Natural killer cell (primary cell): Measurements from ENCODE around the gene FBP1. TPM values are rescaled to one million over a fixed set of nuclear protein-coding genes. Genes with fewer than 3 reads are reported as not detected.
"Not testable (repeated sequence)": the region's sequence is repeated elsewhere in the genome, so short reads cannot be mapped to it uniquely, and the experiment has no call there.

Experiments
- ATAC-seq, 3 donors: fragments of 150-1000 bp in 2 of 3; fragments of 200-7000 bp in 1 of 3; cut with Tn5 transposase; 1 replicate in 1 of 3; 2 replicates in 2 of 3; pipeline ENCODE4 v1.10.0; 2021; ENCODE audit warnings: mild to moderate bottlenecking in 2 of 3, moderate library complexity in 2 of 3
- DNase-seq, 2 donors: peaks; one replicate each; pipeline versions ENCODE4 v3.0.0 to v3.0.0-alpha.2; 2013 to 2021; ENCODE audit warnings: mixed read lengths in 1 of 2
- H3K27ac ChIP-seq: one replicate; pipeline ENCODE4 v1.5.1; 2013; ENCODE audit warnings: mild to moderate bottlenecking, low read length
- H3K27me3 ChIP-seq: one replicate; pipeline ENCODE4 v1.6.1; 2013; ENCODE audit warnings: low read length; ENCODE audit not compliant: control insufficient read depth, insufficient read depth
- H3K36me3 ChIP-seq: one replicate; pipeline ENCODE4 v1.6.1; 2013; ENCODE audit warnings: low read length; ENCODE audit not compliant: control insufficient read depth, insufficient read depth
- H3K4me1 ChIP-seq: one replicate; pipeline ENCODE4 v1.6.1; 2013; ENCODE audit warnings: low read length; ENCODE audit not compliant: control insufficient read depth, insufficient read depth
- H3K4me3 ChIP-seq: one replicate; pipeline ENCODE4 v1.5.1; 2013; ENCODE audit warnings: low read length
- H3K9me3 ChIP-seq: one replicate; pipeline ENCODE4 v1.6.1; 2013; ENCODE audit warnings: low read length; ENCODE audit not compliant: control insufficient read depth, insufficient read depth
- H3K27ac Mint-ChIP-seq, 2 donors: one replicate each; pipeline ENCODE4 v1.8.0; 2022; ENCODE audit warnings: mild to moderate bottlenecking in 2 of 2, mixed read lengths in 2 of 2, moderate library complexity in 1 of 2
- H3K27me3 Mint-ChIP-seq, 2 donors: one replicate each; pipeline ENCODE4 v1.8.0; 2022; ENCODE audit warnings: low read depth in 2 of 2, mixed read lengths in 2 of 2
- H3K36me3 Mint-ChIP-seq: one replicate; pipeline ENCODE4 v1.8.0; 2022; ENCODE audit warnings: mixed read lengths
- H3K4me1 Mint-ChIP-seq, 2 donors: one replicate each; pipeline ENCODE4 v1.8.0; 2022; ENCODE audit warnings: mixed read lengths in 2 of 2
- H3K4me3 Mint-ChIP-seq: one replicate; pipeline ENCODE4 v1.8.0; 2022; ENCODE audit warnings: mild to moderate bottlenecking, moderate library complexity, mixed read lengths
- H3K9me3 Mint-ChIP-seq, 2 donors: one replicate each; pipeline ENCODE4 v1.8.0; 2022; ENCODE audit warnings: mixed read lengths in 2 of 2
- CTCF ChIP-seq: fragments of 200-600 bp; IDR thresholded peaks from one replicate; pipeline ENCODE4 v1.8.0; 2022; ENCODE audit warnings: antibody characterized with exemption
- WGBS: methylation state at CpG from one replicate; pipeline ENCODE4 v1.1.7; 2013; ENCODE audit warnings: missing lambda C conversion rate; ENCODE audit not compliant: insufficient coverage; 5-methylcytosine and 5-hydroxymethylcytosine counted together
- intact Hi-C: fragments of 100-400 bp; cut with micrococcal nuclease; formaldehyde crosslinking; loops from one replicate; pipeline ENCODE4 v1.14.2; 2022
- total RNA-seq, 4 donors: library from RNA; stranded (reverse); fragments of 120-200 nt in 1 of 4; gene quantifications; one replicate each; pipeline versions ENCODE4 v1.2.3 to v1.2.4, GENCODE V29; 2013 to 2022

Gene FBP1
- total RNA-seq, 3 donors from 2014 or later (not counting 1 experiment from before 2014, with no cell fraction given): 14.0 to 17.0 (median 15.5) TPM

- H3K9me3 ChIP-seq: no peaks in the 10 kb centered on the region
- TF ChIP-seq CTCF: no peak
- H3K36me3 ChIP-seq: no peaks in the 10 kb centered on the region
- ATAC-seq (no peak), DNase-seq (no peak)
- Mint-ChIP-seq H3K9me3 (no peaks in the 10 kb centered on the region), H3K4me1 (no peaks in the 10 kb centered on the region), H3K4me3 (no peak overlapping the region), H3K27me3 (peaks cover 3 to 7% of the 10 kb centered on the region in 2 donors), H3K36me3 (no peaks in the 10 kb centered on the region), H3K27ac (no peak overlapping the region)
- no peak overlapping the region for H3K27ac ChIP-seq
- no peak overlapping the region for H3K4me3 ChIP-seq
- no peaks in the 10 kb centered on the region for H3K27me3 ChIP-seq
- intact Hi-C loops: no loop called here
- H3K4me1 ChIP-seq: no peaks in the 10 kb centered on the region
Observed at GRCh38 chr9:94566550-94566949, 72.8 kb downstream of the FBP1 start.

DNA sequence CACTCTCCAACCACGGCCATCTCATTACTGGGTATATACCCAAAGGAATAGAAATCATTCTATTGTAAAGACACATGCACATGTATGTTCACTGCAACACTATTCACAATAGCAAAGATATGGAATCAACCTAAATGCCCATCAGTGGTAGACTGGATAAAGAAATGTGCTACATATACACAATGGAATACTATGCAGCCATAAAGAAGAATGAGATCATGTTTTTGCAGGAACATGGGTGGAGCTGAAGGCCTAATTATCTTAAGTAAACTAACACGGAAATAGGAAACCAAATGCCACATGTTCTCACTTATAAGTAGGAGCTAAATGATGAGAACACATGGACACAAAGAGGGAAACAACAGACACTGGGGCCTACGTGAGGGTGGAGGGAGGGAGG lies 75.0 kb downstream of the FBP1 start:
- DNase-seq, ATAC-seq, H3K9me3 Mint-ChIP-seq, H3K9me3 ChIP-seq, H3K4me1 Mint-ChIP-seq, H3K27ac ChIP-seq, H3K36me3 ChIP-seq, H3K27me3 Mint-ChIP-seq, intact Hi-C loops, H3K4me3 Mint-ChIP-seq, H3K27me3 ChIP-seq, H3K27ac Mint-ChIP-seq, H3K36me3 Mint-ChIP-seq, H3K4me1 ChIP-seq, H3K4me3 ChIP-seq: not testable (repeated sequence)
- WGBS: 84% methylated on average over 3 of the region's 3 CpGs

- intact Hi-C loops: no loop called here
- Histone ChIP-seq H3K4me3 (no peak overlapping the region), H3K36me3 (no peaks in the 10 kb centered on the region), H3K4me1 (no peaks in the 10 kb centered on the region), H3K27me3 (no peaks in the 10 kb centered on the region), H3K27ac (no peak overlapping the region), H3K9me3 (no peaks in the 10 kb centered on the region)
- no peak overlapping the region for H3K27ac Mint-ChIP-seq
- ATAC-seq (no peak), DNase-seq (no peak)
- peaks cover 2 to 5% of the 10 kb centered on the region in 2 donors for H3K27me3 Mint-ChIP-seq
- no peak overlapping the region for H3K4me3 Mint-ChIP-seq
- H3K4me1 Mint-ChIP-seq: no peaks in the 10 kb centered on the region
- H3K9me3 Mint-ChIP-seq: no peaks in the 10 kb centered on the region
- H3K36me3 Mint-ChIP-seq: no peaks in the 10 kb centered on the region
- 23% methylated on average over 2 of the region's 2 CpGs for WGBS
- no peak for TF ChIP-seq CTCF
Observed at GRCh38 chr9:94563548-94563947, 75.8 kb downstream of the FBP1 start.

DNA sequence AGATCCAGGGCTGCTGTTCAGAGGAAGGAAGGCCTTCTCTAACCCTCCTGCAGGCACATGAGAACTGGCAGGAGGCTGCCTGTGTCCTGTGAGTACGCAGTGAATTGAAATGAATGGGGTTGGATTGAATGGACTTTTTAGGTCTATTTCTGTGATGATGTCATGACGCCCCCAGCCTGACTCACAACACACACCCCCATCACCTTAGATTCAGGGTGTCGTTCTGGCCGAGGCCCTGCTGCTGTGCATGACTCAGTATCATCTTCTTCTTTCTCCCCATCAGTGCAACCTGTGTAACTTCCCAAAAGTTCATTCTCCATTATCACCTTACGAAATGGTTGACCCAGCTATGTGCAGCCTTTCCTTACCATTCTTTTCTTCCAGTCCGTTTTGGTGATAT lies 79.1 kb downstream of the FBP1 start:
- no peaks in the 10 kb centered on the region for H3K9me3 Mint-ChIP-seq
- ATAC-seq: no peak
- no peak for DNase-seq
- Histone ChIP-seq H3K9me3 (no peaks in the 10 kb centered on the region), H3K36me3 (no peaks in the 10 kb centered on the region), H3K27ac (no peak overlapping the region), H3K27me3 (no peaks in the 10 kb centered on the region), H3K4me3 (no peak overlapping the region), H3K4me1 (no peaks in the 10 kb centered on the region)
- H3K27ac Mint-ChIP-seq: no peak overlapping the region
- WGBS: 76% methylated on average over 4 of the region's 6 CpGs
- H3K4me1 Mint-ChIP-seq: no peaks in the 10 kb centered on the region
- H3K4me3 Mint-ChIP-seq: no peak overlapping the region
- H3K27me3 Mint-ChIP-seq: peaks cover 0 to 2% of the 10 kb centered on the region in 2 donors
- no peak for TF ChIP-seq CTCF
- intact Hi-C loops: no loop called here
- no peaks in the 10 kb centered on the region for H3K36me3 Mint-ChIP-seq
